GM21528 (cell line): Measurements from ENCODE around the gene ABR.

Source experiments
- ATAC-seq: cut with Tn5 transposase; IDR thresholded peaks from one replicate; pipeline ENCODE4 v1.9.1; 2021; ENCODE audit warnings: mild to moderate bottlenecking, moderate library complexity; ENCODE audit not compliant: unreplicated experiment, low FRiP score

The ABR gene

DNA sequence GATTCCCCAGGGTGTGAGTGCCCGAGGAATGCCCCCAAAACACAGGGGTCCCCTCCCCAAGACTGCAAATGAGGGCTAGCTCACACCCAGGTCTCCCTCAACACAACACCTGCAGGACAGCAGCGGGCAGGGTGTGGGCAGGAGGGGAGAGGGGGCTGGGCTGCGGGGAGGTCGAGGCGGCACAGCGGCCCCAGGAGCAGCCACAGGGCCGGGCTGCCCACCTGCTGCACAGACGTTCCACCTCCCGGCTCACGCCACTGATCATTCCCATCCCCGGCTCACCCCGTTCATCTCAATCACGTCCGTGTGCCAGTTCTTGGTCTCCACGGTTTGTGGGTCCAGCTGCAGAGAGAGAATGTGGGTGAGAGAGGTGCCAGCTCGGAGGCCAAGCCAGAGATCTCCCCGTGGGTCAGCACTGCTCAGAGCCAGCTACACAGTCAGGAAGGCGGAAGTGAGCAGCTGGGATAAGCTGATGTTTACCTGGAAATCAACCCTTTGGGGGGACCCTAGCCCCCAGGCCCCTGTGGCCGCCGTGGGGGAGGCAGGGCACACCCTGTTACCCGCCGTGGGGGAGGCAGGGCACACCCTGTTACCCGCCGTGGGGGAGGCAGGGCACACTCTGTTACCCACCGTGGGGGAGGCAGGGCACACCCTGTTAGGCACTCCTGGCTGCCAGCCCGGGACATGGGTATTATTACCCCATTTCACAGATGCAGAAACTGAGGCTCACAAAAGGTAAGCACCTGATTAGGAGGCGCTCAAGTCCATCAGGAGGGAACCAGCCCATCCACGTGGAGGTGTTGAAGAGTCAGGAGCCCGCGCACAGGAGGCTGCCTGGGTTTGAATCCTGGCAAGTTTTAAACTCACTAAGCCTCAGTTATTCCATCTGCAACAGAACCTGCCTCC, 166.7 kb downstream of the ABR start:
- ATAC-seq: no peak

DNA sequence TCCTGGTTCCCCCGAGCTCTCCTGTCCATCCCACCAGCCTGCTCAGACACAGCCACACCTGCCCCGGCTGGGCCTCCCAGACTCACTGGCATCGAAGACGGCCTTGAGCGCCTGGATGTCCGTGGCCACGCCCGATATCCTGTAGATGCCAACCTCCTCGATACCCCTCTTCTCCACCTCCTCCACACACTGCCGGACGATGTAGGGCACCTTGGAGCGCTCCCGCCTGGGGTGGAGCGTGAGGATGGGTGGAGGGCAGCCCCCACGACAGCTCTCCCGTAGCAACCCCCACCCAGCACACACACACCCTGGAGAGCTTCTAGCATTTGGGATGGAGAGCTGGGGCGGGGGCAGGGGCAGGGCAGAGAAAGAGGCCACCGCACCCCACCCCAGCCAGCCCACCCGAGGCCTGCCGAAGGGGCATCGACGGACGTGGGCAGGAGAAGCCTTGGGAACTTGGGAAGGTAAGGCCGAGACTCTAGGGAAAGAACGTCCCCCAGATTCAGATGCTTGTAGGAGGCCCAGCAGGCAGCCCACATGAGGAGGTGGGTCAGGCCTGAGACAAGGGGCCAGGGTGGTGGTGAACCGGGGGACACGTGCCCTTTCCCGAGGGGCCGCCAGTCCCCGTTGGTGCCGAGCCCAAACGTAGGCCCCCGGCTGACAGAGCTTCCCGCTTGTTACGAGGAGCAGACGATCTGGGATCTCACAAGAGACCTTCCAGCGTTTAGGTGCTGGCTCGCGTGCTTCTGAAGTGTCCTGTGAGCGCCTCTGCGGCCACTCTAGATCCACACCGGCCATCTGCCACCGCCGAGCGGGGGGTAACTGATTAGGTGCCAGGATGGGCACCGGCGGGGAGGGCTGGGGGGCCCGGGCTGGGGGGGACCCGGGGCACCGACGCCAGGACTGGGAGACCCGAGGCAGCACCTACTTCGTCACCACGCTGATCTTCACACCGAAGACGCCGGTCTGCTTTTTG, 167.7 kb downstream of the ABR start:
- ATAC-seq: no peak

DNA sequence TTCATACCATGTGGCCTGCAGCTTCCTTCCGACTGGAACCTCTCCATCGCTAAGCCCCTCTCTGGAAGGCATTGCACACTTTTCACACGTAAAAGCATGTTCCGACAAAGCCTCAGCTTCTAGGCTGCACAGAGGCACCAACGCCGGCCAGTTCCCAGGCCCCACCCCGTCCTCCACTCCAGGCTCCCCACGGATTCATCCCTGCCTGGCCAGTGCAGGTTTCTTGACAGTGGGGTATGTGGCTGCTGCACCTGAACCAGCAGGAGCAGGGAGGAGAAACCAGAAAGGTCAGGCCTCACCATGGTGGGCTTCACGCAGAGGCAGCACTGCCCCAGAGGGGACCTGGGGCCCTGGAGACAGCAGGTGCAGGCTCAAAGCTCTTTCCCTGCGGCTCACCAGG, 168.6 kb downstream of the ABR start:
- ATAC-seq: no peak

DNA sequence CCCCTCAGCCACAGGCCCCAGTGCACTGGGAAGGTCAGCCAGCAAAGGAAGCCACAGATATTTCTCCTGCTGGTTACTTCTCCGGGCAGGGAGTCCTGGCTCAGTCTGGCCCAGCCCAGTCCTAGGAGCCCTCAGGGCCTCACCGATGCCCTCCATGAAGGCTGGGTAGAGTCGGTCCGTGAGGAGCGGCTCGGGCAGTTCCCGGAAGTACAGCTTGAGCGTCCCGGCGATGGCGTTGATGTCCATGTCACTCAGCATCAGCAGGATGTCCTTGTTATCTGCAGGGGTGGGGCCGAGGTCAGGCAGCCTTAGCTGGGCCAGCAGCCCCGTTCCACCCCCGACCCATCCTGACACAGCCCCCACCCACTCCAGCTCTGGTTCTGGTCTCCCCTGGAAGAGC, 169.2 kb downstream of the ABR start:
- ATAC-seq: no peak

DNA sequence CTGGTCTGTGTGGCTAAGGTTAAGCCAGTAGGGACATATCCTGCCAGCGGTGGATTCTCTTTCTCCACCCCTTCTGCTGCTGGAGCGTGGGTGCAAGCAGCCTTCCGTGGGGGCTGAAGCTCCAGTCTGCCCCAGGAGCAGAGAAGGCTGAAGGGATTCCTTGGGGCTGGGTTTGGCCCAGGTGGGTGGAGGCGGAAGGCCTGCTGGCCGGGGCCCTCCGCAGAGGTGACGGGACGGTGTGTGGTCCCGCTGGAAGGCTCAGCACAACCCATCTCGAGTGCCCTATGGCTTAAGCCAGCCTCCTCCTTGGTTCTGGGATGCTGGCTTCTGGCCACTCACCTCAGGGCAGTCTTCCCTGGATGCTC, 169.7 kb downstream of the ABR start:
- no peak for ATAC-seq

DNA sequence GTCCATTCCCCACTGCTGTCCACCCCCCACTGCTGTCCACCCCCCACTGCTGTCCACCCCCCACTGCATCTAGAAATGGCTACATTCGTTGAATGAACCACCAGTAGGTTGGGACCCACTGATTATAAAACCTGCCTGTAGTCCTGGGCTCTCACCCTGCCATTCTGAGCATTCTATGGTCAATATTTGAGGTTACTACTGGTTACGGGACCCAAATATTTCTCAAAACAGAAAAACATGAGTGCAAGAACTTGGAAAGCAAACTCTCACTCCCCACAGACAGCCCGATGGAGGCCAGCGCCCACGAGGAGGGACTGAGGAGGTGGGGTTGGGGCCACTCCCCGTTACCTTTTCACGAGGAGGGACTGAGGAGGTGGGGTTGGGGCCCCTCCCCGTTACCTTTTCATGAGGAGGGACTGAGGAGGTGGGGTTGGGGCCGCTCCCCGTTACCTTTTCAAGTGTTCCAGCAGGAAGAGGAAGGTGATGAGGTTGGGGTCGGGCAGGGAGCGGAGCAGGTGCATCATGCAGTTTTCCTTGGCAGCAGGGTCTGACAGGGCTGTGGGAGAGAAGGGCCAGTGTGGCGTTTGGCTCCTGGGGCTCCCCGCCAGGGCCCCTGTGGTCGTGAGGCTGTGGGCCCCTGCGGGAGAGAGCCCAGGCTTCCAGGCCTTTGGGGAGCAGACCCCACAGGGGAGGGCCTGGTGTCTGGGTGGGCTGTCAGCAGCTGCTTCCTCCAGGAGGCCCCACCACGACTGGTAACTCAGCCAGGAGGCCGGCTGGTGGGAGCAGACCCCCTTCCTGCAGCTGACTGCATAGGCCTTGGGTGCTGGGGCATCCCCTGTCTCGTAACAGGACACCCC, 170.3 kb downstream of the ABR start:
- no peak for ATAC-seq

DNA sequence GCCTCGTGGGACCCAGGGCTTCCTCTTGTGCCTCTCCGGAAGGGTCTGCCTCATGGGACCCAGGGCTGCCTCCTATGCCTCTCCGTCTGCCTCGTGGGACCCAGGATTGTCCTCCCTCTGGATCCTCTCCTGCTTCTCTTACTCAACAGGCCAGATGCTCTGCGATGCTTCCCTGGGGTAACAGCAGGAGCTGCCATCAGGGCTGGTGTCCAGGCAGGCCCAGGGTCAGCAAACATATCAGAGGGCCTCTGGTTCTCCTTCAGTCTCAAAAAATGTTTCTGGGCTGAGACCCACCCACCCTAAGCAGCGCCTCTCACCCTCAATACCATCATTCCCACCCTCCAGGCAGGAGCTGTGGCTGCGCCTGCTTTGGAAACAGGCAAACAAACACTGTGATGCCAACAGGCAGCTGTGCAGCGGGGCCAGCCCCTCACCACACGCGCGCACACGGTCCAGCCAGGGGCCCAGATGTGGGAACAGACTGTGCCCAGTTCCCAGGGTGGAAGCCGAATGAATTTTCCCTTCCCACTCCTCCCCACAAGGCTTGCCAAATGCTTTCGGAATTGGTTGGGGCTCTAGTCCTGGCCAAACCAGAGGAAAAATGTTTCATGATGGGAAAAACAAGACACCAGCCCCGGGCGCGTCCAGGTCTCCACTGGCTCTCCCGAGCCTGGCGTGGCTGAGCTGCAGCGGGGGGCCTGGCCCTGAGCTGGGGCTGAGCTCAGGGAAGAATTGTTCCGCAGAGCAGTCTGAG, 171.6 kb downstream of the ABR start:
- no peak for ATAC-seq

DNA sequence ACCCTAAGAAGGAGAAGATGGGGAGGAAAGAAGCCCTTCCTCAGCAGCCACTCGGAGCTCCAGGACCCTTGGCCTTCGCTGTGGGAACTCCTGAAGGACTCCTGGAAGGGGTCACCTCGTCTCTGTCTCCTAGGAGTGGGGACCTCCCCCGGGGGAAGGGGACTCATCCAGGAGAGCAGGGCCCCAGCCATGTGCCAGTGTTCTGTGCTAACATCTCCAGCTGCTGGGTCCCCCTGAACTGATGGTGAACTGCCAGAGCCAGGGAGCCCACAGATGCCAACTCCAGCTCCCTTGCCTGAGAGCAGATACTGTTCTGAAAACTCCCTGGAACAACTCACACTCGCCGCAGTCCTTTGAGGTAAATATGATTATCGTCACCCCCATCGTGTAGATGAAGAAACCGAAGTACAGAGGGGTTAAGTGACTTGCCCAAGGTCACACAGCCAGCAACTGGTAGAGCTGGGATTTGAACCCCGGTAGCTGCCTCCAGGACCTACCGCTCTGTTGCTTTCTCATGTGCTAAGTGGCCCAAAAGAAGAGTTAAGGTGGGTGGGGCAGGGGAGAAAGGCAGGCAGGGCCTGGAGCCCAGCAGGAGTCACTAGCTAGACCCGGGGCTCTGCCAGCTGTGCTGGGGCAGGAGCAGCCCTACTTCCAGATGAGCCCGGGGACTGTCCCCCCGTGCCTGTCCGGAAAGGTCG, 172.3 kb downstream of the ABR start:
- ATAC-seq: no peak

DNA sequence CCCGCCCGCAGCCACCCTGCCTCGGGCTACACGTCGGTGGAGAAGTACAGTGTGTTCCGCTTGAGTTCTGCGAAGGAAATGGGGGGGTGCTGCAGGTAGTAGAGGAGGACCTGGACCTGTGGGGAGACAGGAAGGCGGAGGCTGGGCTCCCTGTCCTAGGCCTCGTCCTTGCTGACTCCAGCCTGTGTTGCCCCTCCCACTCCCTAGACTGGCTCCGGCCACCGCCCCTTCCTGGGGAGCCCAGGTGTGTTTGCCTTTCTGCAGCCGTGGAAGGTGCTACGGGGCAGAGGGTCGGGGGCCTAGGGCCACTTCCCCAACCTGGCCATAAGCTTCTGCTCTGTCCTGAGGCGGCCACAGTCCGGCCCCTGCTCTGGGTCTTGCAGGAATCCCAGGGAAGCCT, 173.7 kb downstream of the ABR start:
- ATAC-seq: no peak

DNA sequence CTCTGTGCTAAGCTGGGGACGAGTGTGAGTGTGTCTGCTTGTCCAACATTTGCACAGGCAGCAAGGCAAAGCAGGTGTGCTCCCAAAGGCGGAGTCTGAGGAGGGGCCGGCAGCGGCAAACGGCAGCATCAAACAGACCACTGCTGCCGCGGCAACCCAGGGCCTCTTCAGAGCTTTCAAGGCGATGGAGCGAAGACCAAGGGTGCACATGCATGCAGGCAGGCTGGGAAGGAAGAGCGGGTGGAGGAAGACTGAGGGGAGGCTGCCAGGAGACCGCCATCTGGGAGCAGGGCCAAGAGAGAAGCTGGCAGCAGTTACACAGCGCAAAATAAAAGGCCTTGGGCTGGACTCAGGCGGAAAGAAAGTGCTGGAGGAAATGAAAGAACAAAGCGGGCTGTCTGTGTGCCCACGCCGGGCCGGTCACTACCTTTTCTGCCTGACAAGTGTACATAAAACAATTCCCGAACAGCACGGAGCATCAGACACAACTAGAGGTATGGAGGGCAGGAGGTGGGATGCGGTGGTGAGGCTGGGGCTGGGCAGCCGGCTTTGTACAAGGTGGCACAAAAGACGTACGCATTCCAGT, 174.3 kb downstream of the ABR start:
- ATAC-seq: no peak

DNA sequence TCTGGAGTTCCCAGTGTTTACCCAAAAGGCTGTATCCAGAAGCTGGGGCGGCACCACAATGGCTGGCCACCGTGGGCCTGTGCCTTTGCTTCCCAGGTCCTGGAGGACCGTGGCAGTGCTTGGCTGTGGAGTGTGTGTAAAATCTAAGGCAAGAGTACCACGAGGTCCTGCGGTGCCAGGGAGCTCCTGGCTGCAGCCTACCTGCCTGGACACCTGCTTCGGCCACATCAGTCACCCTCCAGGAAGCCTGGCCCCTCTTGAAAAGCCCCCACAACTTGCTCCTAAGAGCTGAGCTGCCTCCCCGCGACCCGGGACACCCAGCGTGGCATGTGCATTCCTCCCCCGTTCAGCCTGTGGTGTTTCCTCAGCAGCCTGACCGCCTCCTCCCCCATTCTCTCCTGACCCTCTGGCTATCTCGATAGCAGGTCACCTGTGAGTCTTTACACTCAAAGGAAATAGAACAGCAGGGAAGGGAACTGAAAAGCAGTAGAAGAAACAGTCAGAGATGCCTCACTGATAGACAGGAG, 174.9 kb downstream of the ABR start:
- no peak for ATAC-seq

DNA sequence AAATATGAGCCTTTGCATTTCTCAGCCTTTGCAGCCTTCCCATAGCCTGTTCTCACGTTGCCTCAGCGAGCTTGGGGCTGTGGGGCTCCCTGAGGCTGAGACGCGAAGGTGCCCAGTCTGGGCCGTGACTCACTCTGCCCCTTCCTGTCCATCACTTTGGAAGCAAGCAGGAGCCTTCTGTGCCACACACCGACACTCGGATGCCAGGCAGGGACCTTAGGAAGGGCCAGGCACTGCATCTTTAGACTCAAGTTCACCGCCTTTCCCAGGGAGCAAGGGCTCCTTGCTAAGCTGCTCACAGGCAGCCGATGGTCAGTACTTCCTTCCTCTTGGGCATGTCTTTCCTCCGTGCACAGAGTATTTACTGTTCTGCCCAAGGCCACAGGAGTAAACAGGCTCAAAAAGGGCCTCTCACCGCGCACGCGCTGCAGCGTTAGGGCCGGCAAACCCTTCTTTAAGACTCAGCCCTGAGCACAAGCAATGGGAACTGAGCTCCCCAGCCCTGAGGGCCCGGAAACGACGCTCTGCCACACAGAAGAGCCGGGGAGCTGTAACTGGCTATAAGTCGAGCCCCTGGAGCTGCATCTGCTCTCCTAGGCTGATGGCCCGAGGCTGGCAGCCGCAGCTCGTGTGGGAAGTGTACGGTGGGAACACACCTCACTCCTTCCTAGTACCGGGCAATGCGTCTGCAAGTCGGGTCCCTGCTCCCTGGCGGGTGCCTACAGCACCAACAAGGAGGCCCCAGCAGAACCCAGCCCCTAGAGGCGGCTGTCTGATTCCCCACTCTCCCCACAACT, 175.6 kb downstream of the ABR start:
- ATAC-seq: no peak

DNA sequence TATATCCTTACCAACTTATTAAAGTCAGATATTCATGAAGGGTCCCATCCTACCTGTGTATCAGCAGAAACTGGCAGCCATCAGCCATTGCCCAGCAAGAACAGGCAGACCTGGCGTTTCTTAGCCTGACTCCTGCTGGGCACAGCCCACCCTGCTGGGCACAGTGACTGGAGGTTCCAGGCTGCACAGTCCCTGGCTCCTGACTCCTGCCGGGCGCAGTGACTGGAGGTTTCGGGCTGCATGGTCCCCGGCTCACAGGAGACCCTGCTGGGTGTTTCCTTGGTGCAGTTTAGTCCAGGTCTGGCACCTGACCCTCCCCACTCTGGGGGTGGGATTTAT, 176.2 kb downstream of the ABR start:
- ATAC-seq: no peak

DNA sequence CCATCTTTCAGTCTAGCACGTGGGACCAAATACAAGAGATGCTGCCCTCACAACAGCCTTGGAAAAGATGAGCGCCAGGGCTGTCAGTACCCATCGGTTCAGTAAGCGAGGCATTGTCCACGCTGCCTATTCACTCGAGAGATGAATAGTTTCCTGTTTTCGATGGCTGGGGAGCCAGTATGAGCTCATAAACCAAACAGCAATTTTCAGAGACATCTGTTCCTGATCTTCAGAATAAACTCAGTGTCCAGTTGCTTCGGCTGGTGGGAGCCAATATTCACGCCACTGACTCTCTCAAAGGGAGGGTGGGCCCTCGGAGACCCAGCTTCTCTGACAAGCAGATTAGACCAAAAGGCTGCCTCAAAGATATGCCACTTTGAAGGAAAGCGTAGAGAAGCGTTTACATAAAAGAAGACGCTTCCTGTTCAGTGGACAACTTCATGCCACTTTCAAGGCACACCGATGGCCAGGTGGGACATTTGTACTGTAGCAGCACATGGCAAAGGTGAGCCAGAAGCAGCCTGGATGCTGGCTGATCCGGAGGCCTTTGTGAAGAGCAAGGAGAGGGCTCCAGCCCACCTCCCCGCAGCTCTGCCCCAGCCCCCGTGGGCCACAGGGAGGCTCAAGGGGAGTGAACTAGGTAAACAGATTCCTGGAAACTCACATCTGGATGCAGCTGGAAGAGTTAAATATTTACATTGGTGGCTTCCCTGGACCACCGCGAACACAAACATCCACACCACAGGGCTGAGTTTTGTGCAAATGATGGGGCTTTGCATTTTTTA, 176.8 kb downstream of the ABR start:
- no peak for ATAC-seq

DNA sequence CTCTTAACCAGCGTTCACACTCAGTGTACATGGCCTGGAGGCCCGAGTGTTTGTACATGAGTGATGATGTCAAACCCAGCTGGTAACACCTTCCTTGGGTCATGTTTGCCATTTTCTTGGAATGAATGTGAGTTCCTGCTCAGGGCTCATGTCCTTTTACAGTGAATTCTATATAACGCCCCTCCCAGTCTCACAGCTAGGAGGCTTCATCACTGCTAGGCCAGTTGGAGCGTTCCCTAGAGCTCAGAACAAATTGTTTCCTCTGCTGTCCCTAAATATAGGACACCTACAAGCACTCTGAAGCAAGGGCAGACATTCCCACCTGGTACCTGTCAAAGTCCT, 177.4 kb downstream of the ABR start:
- no peak for ATAC-seq

DNA sequence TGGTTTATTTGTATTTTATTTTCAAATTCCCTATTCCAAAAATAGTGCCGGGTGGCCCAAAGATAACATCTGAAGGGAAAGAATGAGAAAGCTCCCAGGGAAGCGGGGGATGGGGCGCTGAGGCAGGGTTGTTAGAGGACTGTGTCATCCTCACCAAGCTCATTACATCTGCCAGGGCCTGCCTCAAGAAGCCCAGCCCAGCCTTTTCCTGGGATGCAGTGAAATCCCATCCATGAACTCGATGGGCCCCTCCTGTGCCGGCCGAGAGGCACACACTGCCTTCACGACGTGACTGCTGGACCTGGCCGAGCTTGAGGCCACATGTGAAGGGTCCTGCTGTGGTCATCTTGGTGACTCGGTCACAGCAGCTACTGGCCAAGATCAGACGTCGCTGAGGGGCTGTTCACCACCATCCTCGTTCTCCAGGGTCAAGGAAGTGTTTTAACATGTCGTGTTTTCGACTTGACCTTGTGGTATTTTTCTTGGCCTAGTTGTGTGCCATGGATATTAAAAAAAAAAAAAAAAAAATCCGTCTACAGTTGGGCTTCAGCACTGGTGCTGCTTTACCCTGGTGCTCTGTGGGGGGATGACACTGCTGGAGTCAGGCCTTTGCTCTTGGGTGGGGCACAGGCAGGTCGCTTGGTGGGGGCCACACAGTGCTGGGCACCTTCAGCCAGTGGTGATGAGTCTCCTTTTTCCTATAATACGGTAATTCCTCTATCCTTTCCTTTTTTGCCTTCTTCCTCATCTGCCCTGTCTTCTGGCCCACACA, 178.0 kb downstream of the ABR start:
- no peak for ATAC-seq
